Activated CD4-positive, alpha-beta T cell treated with anti-CD3 and anti-CD28 coated beads for 36 hours (primary cell): ENCODE results near the gene TSPAN17. TPM values are rescaled to one million over a fixed set of nuclear protein-coding genes. Genes with fewer than 3 reads are reported as not detected.

Experiments
- ATAC-seq: fragments of 200-7000 bp; cut with Tn5 transposase; one replicate; pipeline ENCODE4 v1.10.0; 2021; ENCODE audit warnings: mild to moderate bottlenecking, moderate library complexity
- CTCF ChIA-PET: fragments of 350-600 bp; sonication (Branson Sonifier 250); formaldehyde crosslinking; loops from one replicate; lab custom pipeline; 2021; ENCODE audit warnings: antibody characterized with exemption; lab: Charles Lee
- POLR2A ChIA-PET: fragments of 350-600 bp; sonication (Branson Sonifier 250); formaldehyde crosslinking; loops from one replicate; lab custom pipeline; 2021; ENCODE audit warnings: antibody characterized with exemption, inconsistent platforms; lab: Charles Lee
- DNase-seq: peaks from one replicate; pipeline ENCODE4 v3.0.0-alpha.2; 2020
- H3K27ac Mint-ChIP-seq: one replicate; pipeline ENCODE4 v1.8.0; 2021; ENCODE audit warnings: mixed read lengths
- H3K27me3 Mint-ChIP-seq: one replicate; pipeline ENCODE4 v1.8.0; 2021; ENCODE audit warnings: mixed read lengths
- H3K36me3 Mint-ChIP-seq: one replicate; pipeline ENCODE4 v1.8.0; 2021; ENCODE audit warnings: low read depth, mixed read lengths
- H3K4me1 Mint-ChIP-seq: one replicate; pipeline ENCODE4 v1.8.0; 2021; ENCODE audit warnings: mixed read lengths
- H3K4me3 Mint-ChIP-seq: one replicate; pipeline ENCODE4 v1.8.0; 2021; ENCODE audit warnings: mild to moderate bottlenecking, moderate library complexity, mixed read lengths
- H3K9me3 Mint-ChIP-seq: one replicate; pipeline ENCODE4 v1.8.0; 2021; ENCODE audit warnings: low read depth, mixed read lengths
- intact Hi-C, 2 experiments: fragments of 100-400 bp; cut with DNase I in 1 of 2; cut with micrococcal nuclease in 1 of 2; formaldehyde crosslinking; loops; one replicate each; pipeline versions ENCODE4 v1.14.2 to v1.15.1; 2022 to 2024; cut with DNase I, micrococcal nuclease
- total RNA-seq, 2 experiments: library from RNA; stranded (reverse); gene quantifications; one replicate each; pipeline ENCODE4 v1.2.3, GENCODE V29; 2021

Gene TSPAN17
- total RNA-seq, 2 experiments from 2014 or later, result 19.4 to 25.2 TPM

GRCh38 chr5:176624142-176624541 is 23.1 kb upstream of the TSPAN17 start:
- no peak for ATAC-seq
- no peak overlapping the region for H3K4me3 Mint-ChIP-seq
- H3K9me3 Mint-ChIP-seq, result no peaks in the 10 kb centered on the region
- CTCF ChIA-PET, result no interaction called here
- DNase-seq, result no peak
- H3K36me3 Mint-ChIP-seq, result no peaks in the 10 kb centered on the region
- peaks cover 9% of the 10 kb centered on the region for H3K4me1 Mint-ChIP-seq
- POLR2A ChIA-PET, result no interaction called here
- no peak overlapping the region for H3K27ac Mint-ChIP-seq
- intact Hi-C loops, result no loop called here
- peaks cover 40% of the 10 kb centered on the region for H3K27me3 Mint-ChIP-seq

- no peak for DNase-seq
- Mint-ChIP-seq H3K9me3 (no peaks in the 10 kb centered on the region), H3K4me1 (peaks cover 8% of the 10 kb centered on the region), H3K27ac (no peak overlapping the region), H3K27me3 (peaks cover 37% of the 10 kb centered on the region), H3K4me3 (no peak overlapping the region), H3K36me3 (no peaks in the 10 kb centered on the region)
- ATAC-seq, result no peak
- intact Hi-C loops, result no loop called here
- CTCF ChIA-PET, result no interaction called here
- POLR2A ChIA-PET, result no interaction called here
These were observed 22.3 kb upstream of the TSPAN17 start for GRCh38 chr5:176624938-176625337.

- ChIA-PET CTCF (no interaction called here), POLR2A (no interaction called here)
- intact Hi-C loops, result no loop called here
- DNase-seq (no peak), ATAC-seq (no peak)
- Mint-ChIP-seq H3K9me3 (no peaks in the 10 kb centered on the region), H3K27ac (no peak overlapping the region), H3K36me3 (no peaks in the 10 kb centered on the region), H3K4me3 (no peak overlapping the region), H3K27me3 (peaks cover 33% of the 10 kb centered on the region), H3K4me1 (peaks cover 4% of the 10 kb centered on the region)
These were observed 21.8 kb upstream of the TSPAN17 start for GRCh38 chr5:176625512-176625911.

GRCh38 chr5:176625966-176626875 is 21.1 kb upstream of the TSPAN17 start:
- no peak overlapping the region for H3K4me3 Mint-ChIP-seq
- ChIA-PET CTCF (no interaction called here), POLR2A (interaction anchor here (0.6 kb wide), 1 partner anchor 29 kb away, joined by 3 read pairs; no protein-coding TSS in a partner anchor)
- H3K27ac Mint-ChIP-seq, result no peak overlapping the region
- DNase-seq, result no peak
- H3K36me3 Mint-ChIP-seq, result no peaks in the 10 kb centered on the region
- H3K9me3 Mint-ChIP-seq, result no peaks in the 10 kb centered on the region
- peaks cover 7% of the 10 kb centered on the region for H3K4me1 Mint-ChIP-seq
- peaks cover 35% of the 10 kb centered on the region for H3K27me3 Mint-ChIP-seq
- ATAC-seq, result no peak
- intact Hi-C loops, result no loop called here

- ChIA-PET POLR2A (interaction anchor here (0.6 kb wide), 1 partner anchor 30 kb away, joined by 3 read pairs; no protein-coding TSS in a partner anchor), CTCF (no interaction called here)
- H3K4me1 Mint-ChIP-seq, result peaks cover 7% of the 10 kb centered on the region
- H3K9me3 Mint-ChIP-seq, result no peaks in the 10 kb centered on the region
- intact Hi-C loops, result no loop called here
- peaks cover 40% of the 10 kb centered on the region for H3K27me3 Mint-ChIP-seq
- H3K4me3 Mint-ChIP-seq, result no peak overlapping the region
- H3K27ac Mint-ChIP-seq, result no peak overlapping the region
- no peaks in the 10 kb centered on the region for H3K36me3 Mint-ChIP-seq
- DNase-seq, result no peak
- no peak for ATAC-seq
These were observed 20.4 kb upstream of the TSPAN17 start for GRCh38 chr5:176626876-176627236.

- ChIA-PET POLR2A (no interaction called here), CTCF (no interaction called here)
- intact Hi-C loops, result no loop called here
- H3K4me1 Mint-ChIP-seq, result peaks cover 7% of the 10 kb centered on the region
- no peak overlapping the region for H3K27ac Mint-ChIP-seq
- H3K27me3 Mint-ChIP-seq, result peaks cover 41% of the 10 kb centered on the region
- no peak overlapping the region for H3K4me3 Mint-ChIP-seq
- ATAC-seq (no peak), DNase-seq (no peak)
- H3K36me3 Mint-ChIP-seq, result no peaks in the 10 kb centered on the region
- H3K9me3 Mint-ChIP-seq, result no peaks in the 10 kb centered on the region
These were observed 19.7 kb upstream of the TSPAN17 start for GRCh38 chr5:176627582-176627981.

- Mint-ChIP-seq H3K4me1 (peaks cover 7% of the 10 kb centered on the region), H3K36me3 (no peaks in the 10 kb centered on the region), H3K27me3 (peaks cover 47% of the 10 kb centered on the region), H3K4me3 (no peak overlapping the region), H3K27ac (no peak overlapping the region), H3K9me3 (no peaks in the 10 kb centered on the region)
- POLR2A ChIA-PET, result no interaction called here
- no peak for DNase-seq
- intact Hi-C loops, result no loop called here
- CTCF ChIA-PET, result no interaction called here
- ATAC-seq, result no peak
These were observed 18.7 kb upstream of the TSPAN17 start for GRCh38 chr5:176628406-176629228.

- H3K27me3 Mint-ChIP-seq, result peaks cover 52% of the 10 kb centered on the region
- intact Hi-C loops, result no loop called here
- H3K4me3 Mint-ChIP-seq, result no peak overlapping the region
- H3K36me3 Mint-ChIP-seq, result no peaks in the 10 kb centered on the region
- H3K9me3 Mint-ChIP-seq, result no peaks in the 10 kb centered on the region
- ChIA-PET POLR2A (no interaction called here), CTCF (interaction anchor here (0.6 to 2.1 kb wide), 3 partner anchors 18 to 1262 kb away, joined by 3 to 9 read pairs (median 3); partner anchors contain the start of gene TSPAN17)
- no peak for ATAC-seq
- no peak for DNase-seq
- peaks cover 9% of the 10 kb centered on the region for H3K4me1 Mint-ChIP-seq
- H3K27ac Mint-ChIP-seq, result no peak overlapping the region
These were observed 17.9 kb upstream of the TSPAN17 start for GRCh38 chr5:176629317-176629852.

GRCh38 chr5:176629853-176630680 is 17.2 kb upstream of the TSPAN17 start, which contains the start of the genes EIF4E1B and SNCB:
Gene EIF4E1B (plus strand): TSS chr5:176630675. CDS start chr5:176642788, 12,113 bp downstream.
Gene SNCB (minus strand): TSS chr5:176630534. CDS start chr5:176629654, 880 bp downstream.
- ChIA-PET POLR2A (interaction anchor here (0.5 kb wide), 1 partner anchor 30 kb away, joined by 3 read pairs; no protein-coding TSS in a partner anchor), CTCF (interaction anchor here (0.6 to 2.1 kb wide), 9 partner anchors 12 to 1263 kb away, joined by 3 to 9 read pairs (median 3); partner anchors contain the start of gene TSPAN17)
- DNase-seq (peak; percentile 81), ATAC-seq (peak; percentile 96)
- H3K27ac Mint-ChIP-seq, result no peak within 1 kb of the TSS
- H3K4me3 Mint-ChIP-seq, result peak within 1 kb of the TSS; percentile 13
- H3K36me3 Mint-ChIP-seq, result no peaks in the 10 kb centered on the region
- H3K9me3 Mint-ChIP-seq, result no peaks in the 10 kb centered on the region
- H3K4me1 Mint-ChIP-seq, result peaks cover 9% of the 10 kb centered on the region
- H3K27me3 Mint-ChIP-seq, result peaks cover 55% of the 10 kb centered on the region
- intact Hi-C loops, result loop anchor here in 1 of 2 experiments (1.0 kb wide), 2 partner anchors 11 to 17 kb away; partner anchors contain the start of gene TSPAN17

- H3K9me3 Mint-ChIP-seq, result no peaks in the 10 kb centered on the region
- H3K4me1 Mint-ChIP-seq, result peaks cover 9% of the 10 kb centered on the region
- no peak overlapping the region for H3K27ac Mint-ChIP-seq
- no peak for ATAC-seq
- peaks cover 58% of the 10 kb centered on the region for H3K27me3 Mint-ChIP-seq
- no peaks in the 10 kb centered on the region for H3K36me3 Mint-ChIP-seq
- intact Hi-C loops, result loop anchor here in 1 of 2 experiments (1.0 kb wide), 2 partner anchors 11 to 17 kb away; partner anchors contain the start of gene TSPAN17
- no peak for DNase-seq
- POLR2A ChIA-PET, result no interaction called here
- H3K4me3 Mint-ChIP-seq, result peak overlapping the region; percentile 13
- CTCF ChIA-PET, result interaction anchor here (0.7 to 2.1 kb wide), 7 partner anchors 12 to 453 kb away, joined by 3 to 9 read pairs (median 3); partner anchors contain the start of gene TSPAN17
These were observed 16.5 kb upstream of the TSPAN17 start for GRCh38 chr5:176630681-176631222.
